ENCODE results near the gene EPN3.

DNA sequence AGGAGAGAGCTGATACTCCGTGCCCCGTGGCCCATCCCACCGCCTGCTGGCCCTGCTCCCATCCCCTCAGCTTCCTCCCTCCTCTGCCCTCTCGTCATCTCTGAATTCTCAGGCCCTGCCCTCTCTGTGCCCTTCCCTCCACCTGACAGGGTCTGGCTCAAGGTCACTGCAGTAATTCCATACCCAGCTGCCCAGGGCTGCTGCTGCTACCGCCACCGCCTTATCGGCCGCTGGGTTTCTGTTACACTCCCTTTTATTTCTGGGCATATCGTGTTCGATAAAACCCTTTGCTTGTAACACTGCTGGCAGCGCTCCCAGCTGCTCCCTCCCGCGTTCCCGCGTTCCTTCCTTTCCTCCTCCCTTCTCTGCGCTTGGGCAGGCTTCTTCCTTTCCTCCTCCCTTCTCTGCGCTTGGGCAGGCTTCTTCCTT lies 1.2 kb downstream of the EPN3 start:
- TF ChIP-seq, protein P1, sequence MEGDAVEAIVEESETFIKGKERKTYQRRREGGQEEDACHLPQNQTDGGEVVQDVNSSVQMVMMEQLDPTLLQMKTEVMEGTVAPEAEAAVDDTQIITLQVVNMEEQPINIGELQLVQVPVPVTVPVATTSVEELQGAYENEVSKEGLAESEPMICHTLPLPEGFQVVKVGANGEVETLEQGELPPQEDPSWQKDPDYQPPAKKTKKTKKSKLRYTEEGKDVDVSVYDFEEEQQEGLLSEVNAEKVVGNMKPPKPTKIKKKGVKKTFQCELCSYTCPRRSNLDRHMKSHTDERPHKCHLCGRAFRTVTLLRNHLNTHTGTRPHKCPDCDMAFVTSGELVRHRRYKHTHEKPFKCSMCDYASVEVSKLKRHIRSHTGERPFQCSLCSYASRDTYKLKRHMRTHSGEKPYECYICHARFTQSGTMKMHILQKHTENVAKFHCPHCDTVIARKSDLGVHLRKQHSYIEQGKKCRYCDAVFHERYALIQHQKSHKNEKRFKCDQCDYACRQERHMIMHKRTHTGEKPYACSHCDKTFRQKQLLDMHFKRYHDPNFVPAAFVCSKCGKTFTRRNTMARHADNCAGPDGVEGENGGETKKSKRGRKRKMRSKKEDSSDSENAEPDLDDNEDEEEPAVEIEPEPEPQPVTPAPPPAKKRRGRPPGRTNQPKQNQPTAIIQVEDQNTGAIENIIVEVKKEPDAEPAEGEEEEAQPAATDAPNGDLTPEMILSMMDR (conservative IDR thresholded peaks at IDR 0.05): no peak
- TF ChIP-seq EZH2 (IDR thresholded peaks at IDR 0.05; ENCODE audit: low read depth): no peak
